Activated naive CD8-positive, alpha-beta T cell treated with anti-CD3 and anti-CD28 coated beads, Interleukin-2, amount 50 U/mL, for 16 hours (primary cell): ENCODE data around the gene HINT3.
"Not testable (repeated sequence)": the region's sequence is repeated elsewhere in the genome, so short reads cannot be mapped to it uniquely, and the experiment has no call there.

Source experiments
- DNase-seq: peaks from one replicate; pipeline ENCODE4 v3.0.0-alpha.2; 2020; ENCODE audit warnings: low read depth, low spot score

The HINT3 gene

DNA sequence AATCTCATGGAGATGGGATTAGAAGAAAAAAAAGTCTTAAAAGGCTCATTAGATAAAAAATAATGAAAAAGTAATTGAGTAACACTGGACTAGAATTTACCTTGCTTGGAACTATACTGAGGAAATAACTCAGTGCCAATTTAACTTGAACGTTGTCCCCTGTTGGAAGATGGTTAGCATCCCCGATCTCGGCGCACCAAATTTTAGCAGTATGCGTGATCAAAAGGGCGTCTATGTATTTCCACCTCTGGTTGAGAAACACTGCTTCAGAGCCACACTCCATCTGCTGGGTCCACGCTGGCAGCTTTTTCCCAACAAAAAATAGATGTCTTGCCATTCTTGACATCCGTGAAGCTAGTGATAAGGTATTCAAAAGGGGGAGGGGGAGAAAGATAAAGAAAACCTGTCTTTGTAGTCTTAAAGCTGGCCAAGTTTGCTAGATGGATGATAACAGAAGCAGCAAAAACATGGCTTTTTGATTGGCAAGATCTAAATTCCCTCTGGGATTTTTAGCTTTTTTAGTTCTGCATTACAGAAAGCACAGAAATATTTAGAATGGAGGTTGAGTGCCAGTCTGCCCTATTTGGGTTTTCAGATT is 6.4 kb downstream of the HINT3 start:
- DNase-seq: no peak

DNA sequence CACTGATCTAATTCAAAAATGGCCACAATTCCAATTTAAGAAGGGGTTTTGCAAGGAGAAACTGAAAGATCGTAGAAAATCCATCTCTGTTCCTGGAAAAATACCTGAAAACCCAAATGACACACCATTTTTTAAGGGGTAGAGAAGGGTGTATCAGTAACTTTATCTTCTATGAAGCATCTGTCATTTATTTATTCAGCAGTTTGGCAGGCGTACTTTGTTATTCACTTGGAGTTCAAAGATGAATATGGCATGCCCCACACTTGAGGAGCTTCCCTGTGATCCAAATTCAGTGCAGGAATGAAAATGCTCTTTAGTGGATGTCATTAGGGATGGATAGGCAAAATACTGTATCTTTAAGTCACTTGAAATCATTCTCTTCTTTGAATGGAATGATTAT is 7.2 kb downstream of the HINT3 start:
- no peak for DNase-seq

DNA sequence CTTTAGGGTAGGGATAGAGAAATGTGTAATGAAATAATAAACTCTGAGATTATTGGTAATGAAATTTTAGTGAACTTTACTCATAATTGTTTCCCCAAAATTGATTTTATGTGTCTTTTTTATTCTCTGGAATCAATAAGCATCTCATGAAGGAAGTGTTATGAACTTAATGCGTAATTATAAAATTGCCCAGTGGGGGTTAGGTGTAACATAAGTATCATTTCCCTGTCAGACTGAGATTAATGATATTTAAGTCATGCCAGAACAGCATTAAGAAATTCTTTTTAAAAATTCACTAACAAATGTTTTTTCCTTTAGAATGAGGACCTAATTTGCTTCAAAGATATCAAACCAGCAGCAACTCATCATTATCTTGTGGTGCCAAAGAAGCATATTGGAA is 10.0 kb downstream of the HINT3 start:
- no peak for DNase-seq

DNA sequence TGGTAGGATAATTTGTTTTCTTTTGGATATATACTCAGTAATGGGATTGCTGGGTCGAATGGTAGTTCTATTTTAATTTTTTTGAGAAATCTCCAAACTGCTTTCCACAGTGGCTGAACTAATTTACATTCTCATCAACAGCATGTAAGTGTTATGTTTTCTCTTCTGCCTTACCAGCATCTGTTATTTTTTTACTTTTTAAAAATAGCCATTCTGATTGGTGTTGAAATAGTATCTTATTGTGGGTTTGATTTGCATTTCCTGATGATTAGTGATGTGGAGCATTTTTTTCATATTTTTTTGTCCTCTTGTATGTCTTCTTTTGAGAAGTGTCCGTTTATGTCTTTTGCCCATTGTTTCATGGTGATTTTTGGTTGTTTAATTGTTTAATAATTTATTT is 11.9 kb downstream of the HINT3 start:
- no peak for DNase-seq

DNA sequence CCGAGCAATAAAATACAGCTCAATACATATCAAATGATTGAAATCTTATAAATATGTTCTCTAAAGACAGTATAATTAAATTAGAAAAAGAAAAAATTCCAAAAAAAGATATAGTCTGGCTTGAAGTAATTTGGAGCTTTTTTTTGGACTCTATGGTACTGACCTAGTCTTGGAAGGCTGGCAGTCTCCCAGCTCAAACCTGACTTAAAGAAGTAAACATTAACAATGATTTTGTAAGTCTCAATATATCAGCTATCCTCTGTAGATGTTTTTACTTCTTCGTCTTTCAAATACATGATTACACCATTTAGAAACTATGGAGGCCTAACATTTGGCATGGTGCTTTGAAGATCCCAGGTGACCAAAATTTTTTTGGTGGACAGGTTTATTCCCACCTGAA is 14.2 kb downstream of the HINT3 start:
- DNase-seq: no peak

DNA sequence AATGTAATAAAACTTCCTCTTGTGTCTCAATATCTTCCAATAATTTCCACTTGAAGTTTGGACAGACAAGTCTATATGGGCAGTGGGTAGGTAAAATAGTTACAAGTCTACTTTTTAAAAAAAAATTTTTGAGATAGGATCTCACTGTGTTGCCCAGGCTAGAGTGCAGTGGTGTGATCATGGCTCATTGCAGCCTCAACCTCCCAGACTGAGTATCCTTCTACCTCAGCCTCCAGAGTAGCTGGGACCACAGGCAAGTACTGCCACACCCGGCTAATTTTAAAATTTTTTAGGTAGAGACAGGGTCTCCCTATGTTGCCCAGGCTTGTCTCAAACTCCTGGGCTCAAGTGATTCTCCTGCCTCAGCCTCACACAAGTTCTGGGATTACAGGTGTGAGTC is 15.9 kb downstream of the HINT3 start:
- DNase-seq: not testable (repeated sequence)

DNA sequence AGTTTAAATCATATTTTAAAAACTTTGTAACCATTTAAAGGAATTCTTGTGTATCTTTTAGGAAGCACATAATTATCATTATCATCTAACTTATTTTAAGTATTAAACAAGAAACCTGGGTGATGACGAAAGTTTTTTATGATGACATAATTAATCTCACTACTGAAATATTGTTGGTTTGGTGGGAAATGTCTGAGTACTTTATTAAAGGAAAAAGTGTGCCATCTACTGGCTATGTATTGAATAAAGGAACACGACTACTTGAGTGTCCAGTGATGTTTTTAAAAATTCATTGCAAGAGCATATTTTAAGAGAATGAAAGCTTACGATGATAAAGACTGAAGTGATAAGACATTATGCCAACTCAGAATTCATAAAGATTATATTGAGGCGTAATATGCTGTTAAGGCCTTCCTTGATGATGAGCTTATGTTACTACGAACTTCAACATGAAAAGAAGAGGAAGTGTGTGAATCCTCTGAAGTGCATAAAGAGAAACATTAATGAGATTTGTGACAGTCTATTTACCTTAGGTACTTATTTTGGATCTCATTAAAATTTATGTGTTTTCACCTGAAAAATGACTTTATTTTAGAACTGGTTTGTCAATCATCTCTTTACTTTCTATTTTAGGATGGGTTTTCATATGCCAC is 17.8 kb downstream of the HINT3 start:
- DNase-seq: no peak

DNA sequence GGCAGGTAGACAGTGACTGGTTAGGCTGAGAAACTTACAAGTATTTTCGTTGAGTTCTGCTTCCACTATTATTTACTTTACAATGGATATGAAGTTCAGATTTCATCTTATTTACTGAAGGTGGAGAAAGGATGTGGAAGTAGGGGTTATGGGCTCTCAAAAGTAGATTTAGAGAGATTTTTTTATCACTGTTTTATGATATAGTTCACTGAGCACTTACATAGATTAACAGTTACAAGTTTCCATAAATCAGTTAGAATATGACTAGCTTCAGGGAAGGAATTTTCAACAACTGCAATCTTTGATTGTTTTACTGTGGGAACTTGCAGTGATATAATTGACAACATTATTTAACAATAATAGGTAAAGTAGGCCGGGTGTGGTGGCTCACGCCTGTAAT is 22.5 kb downstream of the HINT3 start:
- DNase-seq: no peak

DNA sequence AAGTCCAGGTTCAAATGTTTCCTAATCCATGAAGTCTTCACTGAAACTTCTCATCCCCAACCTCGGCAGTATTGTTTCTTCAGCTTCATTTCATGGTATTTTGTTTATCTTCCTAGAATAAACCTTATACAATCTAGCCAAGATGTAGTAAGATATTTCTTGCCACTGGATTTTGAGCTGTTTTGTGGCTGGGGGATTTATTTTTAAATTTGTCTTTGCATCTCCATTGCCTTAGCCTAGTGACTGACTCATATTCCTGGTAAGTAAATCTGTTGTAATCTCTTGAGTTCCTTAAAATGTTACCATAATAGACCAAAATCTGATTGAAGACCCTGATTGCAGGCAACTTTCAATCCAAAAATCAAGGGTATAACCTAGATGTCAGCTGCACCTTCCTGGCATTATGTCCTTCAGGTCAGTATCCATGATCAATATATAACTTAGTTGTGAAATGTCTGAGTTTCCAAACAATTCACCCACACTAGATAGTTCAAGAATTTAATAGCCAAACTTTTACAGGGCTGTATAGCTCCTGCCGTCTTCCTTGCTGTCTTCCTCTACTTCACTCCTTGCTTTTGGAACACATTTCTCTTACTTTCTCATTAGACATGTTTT is 25.1 kb downstream of the HINT3 start:
- DNase-seq: no peak

DNA sequence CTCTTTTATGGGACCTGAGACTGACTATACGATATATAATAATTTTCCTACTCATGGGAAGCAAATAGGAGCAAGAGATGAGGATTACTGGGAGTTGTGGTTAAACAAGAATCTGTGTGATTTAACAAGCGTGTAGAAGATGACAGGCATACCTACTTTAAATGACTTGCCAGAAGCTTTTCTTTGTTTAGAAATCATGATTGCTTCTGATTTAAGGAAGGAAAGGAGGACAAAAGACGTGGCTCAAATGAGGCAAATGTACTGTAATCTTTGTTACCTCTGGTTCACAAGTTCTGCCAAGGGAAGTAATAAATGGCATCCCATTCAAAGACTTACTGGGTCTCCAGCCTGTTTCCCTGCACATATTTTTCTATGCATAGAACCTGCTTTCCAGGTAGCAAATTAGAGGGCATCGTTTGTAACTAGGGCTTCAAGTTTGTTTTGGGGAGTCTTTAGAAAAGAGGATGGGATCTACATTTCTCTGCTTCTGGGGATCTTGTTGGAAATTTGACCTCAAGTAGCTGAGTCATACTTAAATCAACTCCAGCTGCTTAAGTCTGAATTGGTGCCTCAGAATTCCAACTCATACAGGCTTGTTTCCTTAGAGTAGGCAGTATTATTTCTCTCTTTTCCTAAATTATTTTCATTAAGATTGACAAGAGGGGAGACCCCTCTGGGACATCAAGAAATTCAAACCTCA is 26.8 kb downstream of the HINT3 start:
- no peak for DNase-seq

DNA sequence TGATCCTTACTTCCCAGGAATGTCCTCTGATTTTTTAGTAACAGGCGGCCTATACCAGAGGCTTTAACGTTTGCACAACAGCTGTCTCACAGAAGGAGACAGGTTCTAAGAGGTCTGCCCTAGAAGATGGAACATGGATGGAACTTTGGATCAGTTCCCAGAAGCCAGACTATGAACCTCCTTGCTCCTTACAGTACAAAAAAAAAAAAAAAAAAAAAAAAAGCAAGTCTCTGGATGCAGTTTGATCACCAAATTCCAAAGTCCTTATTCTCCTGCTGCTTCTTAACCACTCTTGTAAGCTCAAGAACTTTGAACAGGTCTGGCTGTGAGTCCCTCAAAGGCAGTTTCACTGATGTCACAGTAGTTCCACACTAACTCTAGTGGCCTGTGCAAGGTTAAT is 27.7 kb downstream of the HINT3 start:
- DNase-seq: no peak

DNA sequence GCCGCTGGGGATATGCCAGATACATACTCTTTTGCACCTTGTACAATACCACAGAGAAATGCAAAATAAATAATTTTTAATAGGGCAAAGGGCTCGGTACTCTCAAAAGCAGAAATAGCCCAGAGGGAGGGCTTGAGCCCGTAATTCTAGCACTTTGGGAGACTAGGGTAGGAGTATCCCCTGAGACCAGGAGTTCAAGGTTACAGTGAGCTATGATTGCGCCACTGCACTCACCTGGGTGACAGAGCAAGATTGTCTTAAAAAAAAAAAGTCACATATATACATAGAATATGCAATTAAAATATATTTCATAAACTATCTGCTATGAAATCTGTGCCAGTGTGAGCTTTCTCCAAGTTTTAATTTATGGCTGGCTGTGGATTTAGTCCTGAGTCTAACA is 29.0 kb downstream of the HINT3 start:
- no peak for DNase-seq

DNA sequence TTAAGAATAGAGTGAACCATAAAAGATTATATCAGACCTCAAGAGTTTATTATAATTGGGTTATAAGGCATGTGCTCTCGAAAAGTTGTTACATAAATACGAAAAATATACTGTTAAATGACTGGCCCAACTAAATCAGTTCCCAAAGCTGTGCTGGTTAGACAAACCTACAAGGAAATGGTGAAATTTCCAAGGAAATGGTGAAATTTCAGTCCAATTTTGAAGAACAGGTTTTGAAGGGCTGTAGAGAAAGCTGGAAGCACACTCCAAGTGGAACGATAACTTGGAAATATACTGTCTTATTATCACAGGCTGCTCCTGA is 29.4 kb downstream of the HINT3 start:
- no peak for DNase-seq

DNA sequence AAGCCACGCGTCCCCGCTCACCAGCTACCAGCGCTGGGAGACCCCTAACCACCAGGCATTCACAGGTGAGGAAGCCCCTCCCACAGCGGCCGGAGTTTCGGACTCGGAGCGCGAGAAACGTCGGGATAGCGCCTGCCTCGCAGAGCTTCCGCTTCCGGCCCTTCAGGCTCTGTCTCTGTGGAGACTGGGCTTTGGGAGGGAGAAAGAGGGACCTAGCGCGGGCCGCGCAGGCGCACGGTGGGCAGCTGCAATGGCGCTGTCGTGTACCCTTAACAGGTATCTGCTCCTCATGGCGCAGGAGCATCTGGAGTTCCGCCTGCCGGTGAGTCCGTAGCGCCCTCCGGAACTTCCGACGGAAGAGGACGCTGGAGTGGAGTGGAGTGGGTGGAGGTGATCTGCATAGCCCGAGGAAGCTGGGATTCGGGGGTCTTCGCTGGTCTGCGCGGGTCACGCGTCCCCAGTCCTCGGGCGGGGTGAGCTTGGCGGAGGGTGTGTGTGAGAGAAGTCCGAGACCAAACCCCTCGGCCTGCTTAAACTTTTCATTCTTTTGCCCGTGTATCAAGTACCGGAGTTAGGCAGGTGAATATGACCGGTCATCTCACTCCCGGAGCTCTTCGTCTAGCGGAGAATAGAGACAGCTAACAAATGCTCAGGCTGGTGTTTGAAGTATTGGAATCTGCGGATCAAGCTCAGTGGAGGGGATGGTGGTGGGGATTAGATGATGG is 29.9 kb downstream of the HINT3 start, which contains the start of gene TRMT11:
Gene TRMT11, plus strand, starts transcription at position 240 of the 725 bp plus-strand sequence. Its CDS starts 11 bp downstream, at position 251.
- DNase-seq: peak; percentile 61

DNA sequence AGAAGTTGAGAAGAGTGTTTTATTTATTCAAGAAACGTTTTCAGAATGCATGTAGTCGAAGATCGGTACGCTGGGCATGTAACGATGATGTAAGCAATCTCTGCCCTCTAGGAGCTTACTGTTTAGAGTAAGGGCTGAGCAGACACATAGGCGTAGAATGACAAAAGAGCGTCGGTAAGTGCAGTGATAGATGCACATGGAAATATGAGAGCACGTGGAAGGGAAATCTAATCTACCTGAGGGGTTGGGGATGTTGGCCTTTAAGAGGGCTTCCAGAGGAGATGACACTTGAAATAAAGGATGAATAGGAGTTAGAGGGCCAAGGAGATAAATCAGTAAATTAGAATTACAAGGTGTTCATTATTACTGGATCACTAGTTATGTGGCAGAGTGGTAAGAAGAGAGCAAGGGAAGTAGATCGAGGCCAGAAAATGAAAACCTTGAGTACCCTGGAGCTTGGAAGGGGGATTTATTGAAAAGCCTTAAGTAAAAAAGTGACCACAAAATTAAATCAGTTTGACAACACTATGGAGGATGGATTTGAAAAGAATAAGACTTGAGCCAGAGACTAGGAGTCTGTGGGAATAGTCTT is 30.6 kb downstream of the HINT3 start:
- DNase-seq: no peak

DNA sequence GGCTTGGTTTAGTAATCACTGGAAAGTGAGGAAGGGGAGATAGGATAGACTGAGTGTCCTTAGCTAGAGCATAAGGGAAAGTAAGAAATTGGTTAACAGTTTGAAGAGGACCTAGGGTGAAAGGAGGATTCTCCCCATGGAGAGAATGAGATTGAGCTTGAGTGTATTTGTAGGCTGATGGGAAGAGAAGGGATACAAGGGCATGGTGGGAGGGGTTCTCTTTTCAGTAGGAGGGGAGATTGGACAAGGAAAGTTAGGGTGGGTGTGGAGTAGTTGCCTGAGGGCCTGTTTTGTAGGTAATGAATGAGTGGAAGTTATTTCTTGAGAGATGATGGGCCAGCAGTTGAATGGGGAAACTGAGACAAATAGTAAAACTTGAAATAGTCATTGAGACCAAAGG is 31.7 kb downstream of the HINT3 start:
- no peak for DNase-seq

DNA sequence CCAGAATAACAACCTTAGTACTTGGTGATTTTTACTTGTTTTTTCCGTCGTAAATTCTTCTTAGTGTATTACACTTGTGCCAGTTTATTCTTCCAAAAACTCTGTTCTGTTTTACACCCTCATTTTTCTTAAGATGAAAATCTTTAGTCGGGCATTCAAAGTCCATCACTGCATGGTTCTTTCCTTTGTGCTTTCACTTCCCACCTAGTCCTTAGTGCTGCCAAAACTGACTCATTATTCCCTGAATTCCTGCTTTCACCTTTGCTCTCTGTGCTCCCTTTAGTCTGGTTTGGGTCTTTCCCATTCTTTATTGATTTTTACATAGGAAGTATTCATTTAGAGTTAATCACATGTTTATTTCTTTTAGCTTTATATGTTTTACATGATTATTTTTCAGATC is 33.1 kb downstream of the HINT3 start:
- no peak for DNase-seq

DNA sequence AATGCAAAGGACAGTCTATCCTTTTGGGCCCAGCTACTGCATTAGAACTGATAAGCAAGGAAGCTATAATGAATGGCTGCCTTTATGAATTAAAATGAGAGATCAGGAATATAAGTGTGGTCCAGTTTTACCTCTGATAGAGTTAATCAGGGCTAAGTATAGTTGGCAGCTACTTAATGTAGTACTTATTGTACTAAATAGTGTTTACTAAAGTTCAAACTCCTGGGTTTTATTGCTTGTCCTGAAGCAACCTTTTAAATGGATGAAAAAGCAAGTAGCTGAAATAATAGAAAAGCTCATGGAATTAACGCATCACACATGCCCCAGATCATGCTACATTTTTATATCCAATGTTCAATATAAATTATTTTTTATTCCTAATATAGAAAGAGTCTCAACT is 35.1 kb downstream of the HINT3 start:
- no peak for DNase-seq

DNA sequence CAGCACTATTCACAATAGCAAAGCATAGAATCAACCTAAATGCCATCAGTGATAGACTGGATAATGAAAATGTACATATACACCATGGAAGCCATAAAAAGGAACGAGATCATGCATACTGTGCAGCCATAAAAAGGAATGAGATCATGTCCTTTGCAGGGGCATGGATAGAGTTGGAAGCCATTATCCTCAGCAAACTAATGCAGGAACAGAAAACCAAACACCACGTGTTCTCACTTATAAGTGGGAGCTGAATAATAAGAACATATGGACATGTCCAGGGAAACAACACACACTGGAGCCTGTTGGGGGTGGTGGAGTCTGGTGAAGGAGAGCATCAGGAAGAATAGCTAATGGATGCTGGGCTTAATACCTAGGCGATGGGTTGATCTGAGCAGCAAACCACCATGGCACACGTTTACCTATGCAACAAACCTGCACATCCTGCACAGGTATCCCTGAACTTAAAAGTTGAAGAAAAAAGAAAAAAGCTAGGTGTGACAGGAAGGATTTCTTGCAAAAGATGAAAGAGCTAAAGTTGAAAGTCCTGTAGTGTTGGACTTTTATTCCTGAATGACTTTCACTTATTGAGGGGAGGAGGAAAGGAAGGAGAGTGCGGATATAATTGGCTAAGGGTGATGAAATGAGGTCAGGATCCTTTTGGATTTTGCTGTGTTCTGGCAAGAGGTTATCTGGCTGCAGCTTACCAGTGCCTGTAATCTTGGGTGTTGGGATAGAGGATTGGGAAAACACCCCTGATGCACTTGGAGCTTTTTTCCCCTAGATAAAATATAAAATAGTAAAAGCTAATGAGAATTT is 38.3 kb downstream of the HINT3 start:
- no peak for DNase-seq

DNA sequence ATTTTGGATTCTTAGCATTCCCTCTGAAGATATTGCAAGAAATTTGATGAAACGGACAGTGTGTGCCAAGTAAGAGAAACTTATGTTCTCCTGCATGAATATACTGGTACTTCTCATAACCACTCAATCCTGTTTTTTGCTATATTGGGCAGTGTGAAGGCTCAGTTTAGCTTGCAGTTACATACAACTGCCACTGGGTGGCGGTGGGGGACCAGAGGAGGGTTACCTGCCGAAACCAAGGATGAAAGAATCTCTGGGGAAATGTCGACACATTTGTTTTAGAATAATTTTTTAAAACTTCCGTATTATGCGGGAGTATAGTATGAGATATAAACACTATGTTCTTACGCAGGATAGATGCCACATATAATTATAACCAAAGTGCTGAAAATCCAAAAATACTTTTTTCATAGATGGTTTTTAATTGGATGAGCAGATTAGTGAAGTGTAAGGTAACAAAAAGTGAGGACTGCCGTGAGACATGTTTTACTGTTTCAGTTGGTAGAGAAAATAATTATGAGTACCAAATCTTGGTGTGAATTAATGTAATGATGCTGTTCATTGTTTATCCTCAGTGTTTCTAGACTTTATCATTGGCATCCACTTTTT is 39.5 kb downstream of the HINT3 start:
- peak; percentile 27 for DNase-seq
